Retinal pigment epithelial cell (primary cell): ENCODE measurements around the gene C9orf85.

Source experiments
- DNase-seq: peaks from one replicate; pipeline ENCODE4 v3.0.0-alpha.2; 2010; ENCODE audit warnings: low read depth
- H3K4me3 ChIP-seq: 2 replicates; pipeline ENCODE4 v1.5.1; 2011; ENCODE audit warnings: mild to moderate bottlenecking, low read length, control low read depth, moderate library complexity
- CTCF ChIP-seq: conservative IDR thresholded peaks from 2 replicates; pipeline ENCODE4 v1.5.1; 2011; ENCODE audit warnings: low read depth, low read length, control low read depth, inconsistent platforms

Gene C9orf85

GRCh38 chr9:71928376-71928775 lies 16.9 kb downstream of the C9orf85 start:
- DNase-seq: no peak
- TF ChIP-seq CTCF: no peak
- H3K4me3 ChIP-seq: no peak overlapping the region

- no peak for TF ChIP-seq CTCF
- no peak overlapping the region for H3K4me3 ChIP-seq
- DNase-seq: no peak
These were observed 17.4 kb downstream of the C9orf85 start for GRCh38 chr9:71928806-71929205.

- no peak for DNase-seq
- no peak for TF ChIP-seq CTCF
- H3K4me3 ChIP-seq: no peak overlapping the region
These were observed 17.8 kb downstream of the C9orf85 start for GRCh38 chr9:71929223-71929622.

GRCh38 chr9:71929791-71930440 lies 18.5 kb downstream of the C9orf85 start:
- no peak for TF ChIP-seq CTCF
- DNase-seq: no peak

GRCh38 chr9:71931166-71931565 lies 19.7 kb downstream of the C9orf85 start:
- DNase-seq: no peak
- TF ChIP-seq CTCF: no peak
- no peak overlapping the region for H3K4me3 ChIP-seq

More at GRCh38 chr9:71929791-71930440, 18.5 kb downstream of the C9orf85 start:
- no peak overlapping the region for H3K4me3 ChIP-seq

GRCh38 chr9:71936066-71936465 lies 24.6 kb downstream of the C9orf85 start:
- TF ChIP-seq CTCF: no peak
- H3K4me3 ChIP-seq: no peak overlapping the region
- no peak for DNase-seq

- TF ChIP-seq CTCF: no peak
- no peak for DNase-seq
- no peak overlapping the region for H3K4me3 ChIP-seq
These were observed 25.7 kb downstream of the C9orf85 start for GRCh38 chr9:71937070-71937625.
